ENCODE measurements around the gene UBAC1.

- TF ChIP-seq ATF1 (CRISPR knock-in tag; IDR thresholded peaks at IDR 0.05) (no peak), CTCF (IDR thresholded peaks at IDR 0.05) (no peak), NFE2L1 (CRISPR knock-in tag; IDR thresholded peaks at IDR 0.05) (no peak), ZNF317 (CRISPR knock-in tag; IDR thresholded peaks at IDR 0.05; ENCODE audit: borderline replicate concordance, low read depth) (no peak), JUN (CRISPR knock-in tag; IDR thresholded peaks at IDR 0.05) (no peak), ELF4 (CRISPR knock-in tag; IDR thresholded peaks at IDR 0.05; ENCODE audit: low read depth) (no peak), NR3C1 (CRISPR knock-in tag; conservative IDR thresholded peaks at IDR 0.05; ENCODE audit: low read depth) (no peak)
Measured at GRCh38 chr9:135979547-135980166, 18.5 kb upstream of the UBAC1 start.

Data from WTC11 (cell line).